ENCODE data around the gene OR51B5. TPM values are rescaled to one million over a fixed set of nuclear protein-coding genes. Genes with fewer than 3 reads are reported as not detected.
"Not testable (repeated sequence)": the region's sequence is repeated elsewhere in the genome, so short reads cannot be mapped to it uniquely, and the experiment has no call there.

Gene OR51B5
- total RNA-seq, 1 experiment from 2014 or later = 1.7 TPM

- no peaks in the 10 kb centered on the region for H3F3A ChIP-seq (ENCODE audit: low read length, unreplicated experiment)
- H3K36me3 ChIP-seq (ENCODE audit: low read depth, low read length) = no peaks in the 10 kb centered on the region
- no peaks in the 10 kb centered on the region for H4K20me1 ChIP-seq (ENCODE audit: low read length)
- H3K9me3 ChIP-seq (ENCODE audit: low read length) = no peaks in the 10 kb centered on the region
- H3K27ac ChIP-seq (ENCODE audit: low read length) = no peak overlapping the region
- no peaks in the 10 kb centered on the region for H3K4me1 ChIP-seq (ENCODE audit: insufficient read depth, low read length)
- no peak overlapping the region for H3K4me2 ChIP-seq (ENCODE audit: low read length)
- ChIA-PET POLR2A (ENCODE audit: unreplicated experiment) (no interaction called here), CTCF (no interaction called here)
- no peak overlapping the region for H3K4me3 ChIP-seq (ENCODE audit: low read length)
- no TSS peak for BruUV-seq (replicated peaks)
- H3K9ac ChIP-seq (ENCODE audit: low read length) = no peak overlapping the region
- no peaks in the 10 kb centered on the region for H3K9me2 ChIP-seq (replicated peaks; ENCODE audit: low read length)
- intact Hi-C loops (cut with micrococcal nuclease) = no loop called here
- no peak for DNase-seq
- no peaks in the 10 kb centered on the region for H3K27me3 ChIP-seq (ENCODE audit: low read length)
- no peak for ATAC-seq
- H2AFZ ChIP-seq (ENCODE audit: low read length) = no peak overlapping the region
- TF ChIP-seq CTCF (conservative IDR thresholded peaks at IDR 0.05; ENCODE audit: low read depth, low read length) (no peak), EZH2phosphoT487 (IDR thresholded peaks at IDR 0.05; ENCODE audit: borderline replicate concordance, low read length) (no peak), EZH2 (IDR thresholded peaks at IDR 0.05; ENCODE audit: low read length, unreplicated experiment) (no peak)
- no peaks in the 10 kb centered on the region for H3K79me2 ChIP-seq (ENCODE audit: low read length)
Measured at GRCh38 chr11:5366856-5367255, 23.5 kb upstream of the OR51B5 start.

GRCh38 chr11:5366365-5366764, 23.0 kb upstream of the OR51B5 start:
- H3K27me3 ChIP-seq (ENCODE audit: low read length); H3K36me3 ChIP-seq (ENCODE audit: low read depth, low read length); H3K4me1 ChIP-seq (ENCODE audit: insufficient read depth, low read length); H3K9me2 ChIP-seq (replicated peaks; ENCODE audit: low read length); DNase-seq; ATAC-seq; H3K4me2 ChIP-seq (ENCODE audit: low read length); POLR2A ChIA-PET (ENCODE audit: unreplicated experiment); H3K27ac ChIP-seq (ENCODE audit: low read length); H3K9ac ChIP-seq (ENCODE audit: low read length); H2AFZ ChIP-seq (ENCODE audit: low read length); intact Hi-C loops (cut with micrococcal nuclease); H3K79me2 ChIP-seq (ENCODE audit: low read length); H3K9me3 ChIP-seq (ENCODE audit: low read length); H3F3A ChIP-seq (ENCODE audit: low read length, unreplicated experiment); BruUV-seq (replicated peaks); H4K20me1 ChIP-seq (ENCODE audit: low read length); CTCF ChIA-PET; H3K4me3 ChIP-seq (ENCODE audit: low read length): not testable (repeated sequence)

GRCh38 chr11:5364214-5364613, 20.9 kb upstream of the OR51B5 start:
- Histone ChIP-seq H3K9me2 (replicated peaks; ENCODE audit: low read length) (no peaks in the 10 kb centered on the region), H3K9me3 (ENCODE audit: low read length) (no peaks in the 10 kb centered on the region), H2AFZ (ENCODE audit: low read length) (no peak overlapping the region), H3F3A (ENCODE audit: low read length, unreplicated experiment) (no peaks in the 10 kb centered on the region), H3K4me3 (ENCODE audit: low read length) (no peak overlapping the region), H3K27ac (ENCODE audit: low read length) (no peak overlapping the region), H3K79me2 (ENCODE audit: low read length) (no peaks in the 10 kb centered on the region), H4K20me1 (ENCODE audit: low read length) (no peaks in the 10 kb centered on the region), H3K9ac (ENCODE audit: low read length) (no peak overlapping the region), H3K4me2 (ENCODE audit: low read length) (no peak overlapping the region), H3K36me3 (ENCODE audit: low read depth, low read length) (no peaks in the 10 kb centered on the region), H3K27me3 (ENCODE audit: low read length) (no peaks in the 10 kb centered on the region), H3K4me1 (ENCODE audit: insufficient read depth, low read length) (no peaks in the 10 kb centered on the region)
- ChIA-PET POLR2A (ENCODE audit: unreplicated experiment) (no interaction called here), CTCF (no interaction called here)
- TF ChIP-seq EZH2phosphoT487 (IDR thresholded peaks at IDR 0.05; ENCODE audit: borderline replicate concordance, low read length) = no peak
- no peak for TF ChIP-seq CTCF (conservative IDR thresholded peaks at IDR 0.05; ENCODE audit: low read depth, low read length)
- TF ChIP-seq EZH2 (IDR thresholded peaks at IDR 0.05; ENCODE audit: low read length, unreplicated experiment) = no peak
- intact Hi-C loops (cut with micrococcal nuclease) = no loop called here
- BruUV-seq (replicated peaks) = no TSS peak
- DNase-seq = no peak
- ATAC-seq = no peak

All from PC-3 (cell line).